Heart left ventricle (tissue), 13 donors: ENCODE measurements around the gene GALNT10.

Experiments used
- CTCF ChIP-seq, 12 donors: fragments of 200-600 bp; sonication (generic) in 4 of 12; IDR thresholded peaks; one replicate each; pipeline versions ENCODE4 v1.5.0 to v1.8.0; 2018 to 2022; ENCODE audit warnings: antibody characterized with exemption in 12 of 12, mild to moderate bottlenecking in 5 of 12
- POLR2A ChIP-seq, 2 donors: fragments of 450-650 bp; IDR thresholded peaks; one replicate each; pipeline ENCODE4 v1.6.1; 2017; ENCODE audit warnings: antibody characterized with exemption in 2 of 2, mild to moderate bottlenecking in 2 of 2, moderate library complexity in 2 of 2
- donor health status: ischemic (EF 13 %, LVEDD 7.1; RV severe dilation, severe dysfunction).
- donor health status: DM: no; HTN: yes; CAD: no.
- donor health status: DM: no; HTN: no; CAD: no.
- donor health status: ischemic (EF 25% LVEDD 6.9; RV normal size, moderate dysfunction).
- donor health status: ischemic (EF 25% LVEDD 5.7; RV mildly dilated, moderate dysfunction).
- donor health status: ischemic (EF 35%, LVEDD 5.7; RV mildly dilated, moderate dysfunction).
- donor health status: nonischemic (EF 11% LVEDD 7.7; RV severe dilation, severe dysfunction).
- donor health status: DM: yes; HTN: yes; CAD: no.
- donor health status: PGD.
- donor health status: ischemic (EF 29% LVEDD 5.4; RV normal size, mild dysfunction).
- donor health status: nonischemic (EF 23%, LVEDD 6.1; RV moderate dilation, normal function).

GRCh38 chr5:154422298-154422697 lies 231.8 kb downstream of the GALNT10 start:
- TF ChIP-seq CTCF (IDR thresholded peaks at IDR 0.05) (no peak), POLR2A (IDR thresholded peaks at IDR 0.05) (no peak)
